Measurements from ENCODE around the gene PSMD7. TPM values are rescaled to one million over a fixed set of nuclear protein-coding genes. Genes with fewer than 3 reads are reported as not detected.
A peak's percentile ranks its signal among the peaks of the same experiment; 100 is the strongest.

PSMD7 gene
- polyA plus RNA-seq, 1 donor from 2014 or later, result 112 TPM

DNA sequence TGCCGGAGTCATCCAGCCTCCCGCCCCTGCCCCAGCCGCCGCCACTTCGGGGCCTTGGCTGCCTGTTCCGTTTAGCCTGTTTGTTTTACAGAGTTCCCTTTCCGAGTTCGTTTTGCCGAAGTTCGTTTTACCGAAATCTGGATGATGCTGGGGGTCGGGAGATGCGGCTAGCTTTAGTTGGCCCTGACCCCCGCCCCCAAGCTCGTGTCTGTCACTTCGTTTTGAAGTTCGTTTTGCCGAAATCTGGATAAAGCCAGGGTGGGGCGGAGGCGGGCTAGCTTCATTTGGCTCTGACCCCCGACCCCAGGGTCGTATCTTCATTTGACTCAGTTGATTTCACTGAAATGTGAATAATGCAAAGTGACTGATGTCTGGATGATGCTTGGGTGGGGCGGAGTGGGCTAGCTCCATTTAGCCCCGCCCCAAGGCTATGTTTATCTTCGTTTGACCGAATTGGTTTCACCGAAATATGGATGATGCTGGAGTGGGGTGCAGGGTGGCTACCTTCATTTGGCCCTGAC is 591 bp downstream of the PSMD7 start:
- H3F3A ChIP-seq (ENCODE audit: insufficient read depth, low read length, poor library complexity, severe bottlenecking), result peaks cover 3% of the 10 kb centered on the region
- no peaks in the 10 kb centered on the region for H3K27me3 ChIP-seq (ENCODE audit: insufficient read depth, low read depth, low read length)
- peak overlapping the region; percentile 92 for H3K9ac ChIP-seq (ENCODE audit: low read length)
- peak overlapping the region; percentile 99 for H3K4me2 ChIP-seq (ENCODE audit: low read length)
- H3K9me2 ChIP-seq (ENCODE audit: insufficient read depth, low read length), result no peaks in the 10 kb centered on the region
- peak overlapping the region; percentile 74 for H2AFZ ChIP-seq (ENCODE audit: low read depth, low read length)
- peaks cover 30% of the 10 kb centered on the region for H3K79me2 ChIP-seq (replicated peaks; ENCODE audit: insufficient read depth, low read length)
- no peaks in the 10 kb centered on the region for H4K20me1 ChIP-seq (ENCODE audit: insufficient read depth)
- H3K4me3 ChIP-seq (ENCODE audit: low read length), result peak overlapping the region; percentile 80
- peak overlapping the region; percentile 82 for H3K27ac ChIP-seq (ENCODE audit: low read length)
- H3K9me3 ChIP-seq (ENCODE audit: low read length), result no peaks in the 10 kb centered on the region
- H3K36me3 ChIP-seq (ENCODE audit: insufficient read depth, low read length), result peaks cover 6% of the 10 kb centered on the region
- TF ChIP-seq TAF1 (IDR thresholded peaks at IDR 0.05; ENCODE audit: low read depth) (no peak), MXI1 (conservative IDR thresholded peaks at IDR 0.05; ENCODE audit: poor library complexity, severe bottlenecking) (no peak), SMC3 (conservative IDR thresholded peaks at IDR 0.05; ENCODE audit: poor library complexity) (no peak), EP300 (conservative IDR thresholded peaks at IDR 0.05; ENCODE audit: poor library complexity, severe bottlenecking) (no peak), RAD21 (conservative IDR thresholded peaks at IDR 0.05) (no peak), POLR2AphosphoS5 (IDR thresholded peaks at IDR 0.05) (no peak)
- TF ChIP-seq, protein P1, sequence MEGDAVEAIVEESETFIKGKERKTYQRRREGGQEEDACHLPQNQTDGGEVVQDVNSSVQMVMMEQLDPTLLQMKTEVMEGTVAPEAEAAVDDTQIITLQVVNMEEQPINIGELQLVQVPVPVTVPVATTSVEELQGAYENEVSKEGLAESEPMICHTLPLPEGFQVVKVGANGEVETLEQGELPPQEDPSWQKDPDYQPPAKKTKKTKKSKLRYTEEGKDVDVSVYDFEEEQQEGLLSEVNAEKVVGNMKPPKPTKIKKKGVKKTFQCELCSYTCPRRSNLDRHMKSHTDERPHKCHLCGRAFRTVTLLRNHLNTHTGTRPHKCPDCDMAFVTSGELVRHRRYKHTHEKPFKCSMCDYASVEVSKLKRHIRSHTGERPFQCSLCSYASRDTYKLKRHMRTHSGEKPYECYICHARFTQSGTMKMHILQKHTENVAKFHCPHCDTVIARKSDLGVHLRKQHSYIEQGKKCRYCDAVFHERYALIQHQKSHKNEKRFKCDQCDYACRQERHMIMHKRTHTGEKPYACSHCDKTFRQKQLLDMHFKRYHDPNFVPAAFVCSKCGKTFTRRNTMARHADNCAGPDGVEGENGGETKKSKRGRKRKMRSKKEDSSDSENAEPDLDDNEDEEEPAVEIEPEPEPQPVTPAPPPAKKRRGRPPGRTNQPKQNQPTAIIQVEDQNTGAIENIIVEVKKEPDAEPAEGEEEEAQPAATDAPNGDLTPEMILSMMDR (IDR thresholded peaks at IDR 0.05; ENCODE audit: poor library complexity, severe bottlenecking), result no peak
- TF ChIP-seq, protein P2, sequence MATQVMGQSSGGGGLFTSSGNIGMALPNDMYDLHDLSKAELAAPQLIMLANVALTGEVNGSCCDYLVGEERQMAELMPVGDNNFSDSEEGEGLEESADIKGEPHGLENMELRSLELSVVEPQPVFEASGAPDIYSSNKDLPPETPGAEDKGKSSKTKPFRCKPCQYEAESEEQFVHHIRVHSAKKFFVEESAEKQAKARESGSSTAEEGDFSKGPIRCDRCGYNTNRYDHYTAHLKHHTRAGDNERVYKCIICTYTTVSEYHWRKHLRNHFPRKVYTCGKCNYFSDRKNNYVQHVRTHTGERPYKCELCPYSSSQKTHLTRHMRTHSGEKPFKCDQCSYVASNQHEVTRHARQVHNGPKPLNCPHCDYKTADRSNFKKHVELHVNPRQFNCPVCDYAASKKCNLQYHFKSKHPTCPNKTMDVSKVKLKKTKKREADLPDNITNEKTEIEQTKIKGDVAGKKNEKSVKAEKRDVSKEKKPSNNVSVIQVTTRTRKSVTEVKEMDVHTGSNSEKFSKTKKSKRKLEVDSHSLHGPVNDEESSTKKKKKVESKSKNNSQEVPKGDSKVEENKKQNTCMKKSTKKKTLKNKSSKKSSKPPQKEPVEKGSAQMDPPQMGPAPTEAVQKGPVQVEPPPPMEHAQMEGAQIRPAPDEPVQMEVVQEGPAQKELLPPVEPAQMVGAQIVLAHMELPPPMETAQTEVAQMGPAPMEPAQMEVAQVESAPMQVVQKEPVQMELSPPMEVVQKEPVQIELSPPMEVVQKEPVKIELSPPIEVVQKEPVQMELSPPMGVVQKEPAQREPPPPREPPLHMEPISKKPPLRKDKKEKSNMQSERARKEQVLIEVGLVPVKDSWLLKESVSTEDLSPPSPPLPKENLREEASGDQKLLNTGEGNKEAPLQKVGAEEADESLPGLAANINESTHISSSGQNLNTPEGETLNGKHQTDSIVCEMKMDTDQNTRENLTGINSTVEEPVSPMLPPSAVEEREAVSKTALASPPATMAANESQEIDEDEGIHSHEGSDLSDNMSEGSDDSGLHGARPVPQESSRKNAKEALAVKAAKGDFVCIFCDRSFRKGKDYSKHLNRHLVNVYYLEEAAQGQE (IDR thresholded peaks at IDR 0.05; ENCODE audit: borderline replicate concordance), result no peak

DNA sequence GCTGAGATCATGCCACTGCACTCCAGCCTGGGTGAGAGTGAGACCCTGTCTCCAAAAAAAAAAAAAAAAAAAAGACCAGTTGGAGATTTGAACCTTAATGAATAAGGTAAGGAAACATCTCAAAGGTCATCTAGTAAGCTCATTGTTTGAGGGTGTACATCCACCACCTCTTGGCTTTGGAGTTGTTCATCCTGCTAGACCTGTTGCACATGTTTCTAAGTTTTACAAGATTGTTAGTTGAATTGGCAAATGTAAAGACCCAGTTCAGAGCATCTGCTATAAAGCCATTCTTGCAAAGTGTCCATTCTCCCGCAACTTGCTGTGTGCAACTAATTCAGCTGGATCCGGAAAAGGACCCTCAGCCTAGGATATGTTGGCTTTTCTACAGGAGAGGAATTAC is 1.5 kb downstream of the PSMD7 start:
- H3K36me3 ChIP-seq (ENCODE audit: insufficient read depth, low read length), result peaks cover 7% of the 10 kb centered on the region
- TF ChIP-seq, protein P1 (IDR thresholded peaks at IDR 0.05; ENCODE audit: poor library complexity, severe bottlenecking), result no peak
- no peak for TF ChIP-seq EZH2 (IDR thresholded peaks at IDR 0.05; ENCODE audit: borderline replicate concordance, insufficient read depth, low read length, poor library complexity, severe bottlenecking)
- no peak for TF ChIP-seq POLR2AphosphoS5 (IDR thresholded peaks at IDR 0.05)
- TF ChIP-seq EP300 (conservative IDR thresholded peaks at IDR 0.05; ENCODE audit: poor library complexity, severe bottlenecking), result no peak
- no peak for TF ChIP-seq RAD21 (conservative IDR thresholded peaks at IDR 0.05)
- TF ChIP-seq, protein P2 (IDR thresholded peaks at IDR 0.05; ENCODE audit: borderline replicate concordance), result no peak
- TF ChIP-seq MXI1 (conservative IDR thresholded peaks at IDR 0.05; ENCODE audit: poor library complexity, severe bottlenecking), result no peak
- no peak for TF ChIP-seq TAF1 (IDR thresholded peaks at IDR 0.05; ENCODE audit: low read depth)
- TF ChIP-seq SMC3 (conservative IDR thresholded peaks at IDR 0.05; ENCODE audit: poor library complexity), result no peak

More for the DNA sequence above, 1.5 kb downstream of the PSMD7 start:
- Histone ChIP-seq H2AFZ (ENCODE audit: low read depth, low read length) (no peak overlapping the region), H4K20me1 (ENCODE audit: insufficient read depth) (no peaks in the 10 kb centered on the region), H3F3A (ENCODE audit: insufficient read depth, low read length, poor library complexity, severe bottlenecking) (peaks cover 3% of the 10 kb centered on the region), H3K9ac (ENCODE audit: low read length) (peak overlapping the region; percentile 92), H3K9me2 (ENCODE audit: insufficient read depth, low read length) (no peaks in the 10 kb centered on the region), H3K27me3 (ENCODE audit: insufficient read depth, low read depth, low read length) (no peaks in the 10 kb centered on the region), H3K9me3 (ENCODE audit: low read length) (no peaks in the 10 kb centered on the region), H3K79me2 (replicated peaks; ENCODE audit: insufficient read depth, low read length) (peaks cover 30% of the 10 kb centered on the region), H3K4me3 (ENCODE audit: low read length) (peak overlapping the region; percentile 80), H3K27ac (ENCODE audit: low read length) (no peak overlapping the region), H3K4me2 (ENCODE audit: low read length) (peak overlapping the region; percentile 99)

Measured in neural cell (in vitro differentiated cells).